GF-D8 (cell line): ENCODE data around the gene CYP2S1.
"Not testable (repeated sequence)": the region's sequence is repeated elsewhere in the genome, so short reads cannot be mapped to it uniquely, and the experiment has no call there.

Experiments
- DNase-seq: peaks from one replicate; lab custom pipeline; 2025; lab: John Stamatoyannopoulos, UW

CYP2S1 gene

GRCh38 chr19:41192574-41193429 lies at the start of gene CYP2S1:
Gene CYP2S1, plus strand, starts transcription at chr19:41193219. Its CDS starts 46 bp downstream, at chr19:41193265.
- DNase-seq = no peak

- DNase-seq = peak; percentile 24
These were observed 48.6 kb upstream of the CYP2S1 start for GRCh38 chr19:41144403-41144802.

GRCh38 chr19:41149831-41150230 lies 43.2 kb upstream of the CYP2S1 start:
- DNase-seq = no peak

- not testable (repeated sequence) for DNase-seq
These were observed 42.0 kb upstream of the CYP2S1 start for GRCh38 chr19:41150986-41151385.

- DNase-seq = no peak
These were observed 39.0 kb upstream of the CYP2S1 start for GRCh38 chr19:41154060-41154459.

GRCh38 chr19:41156207-41156606 lies 36.8 kb upstream of the CYP2S1 start:
- DNase-seq = no peak

GRCh38 chr19:41159881-41160280 lies 33.1 kb upstream of the CYP2S1 start:
- DNase-seq = peak; percentile 31

GRCh38 chr19:41161903-41162302 lies 31.1 kb upstream of the CYP2S1 start:
- no peak for DNase-seq

GRCh38 chr19:41166944-41167804 lies 25.8 kb upstream of the CYP2S1 start:
- DNase-seq = no peak

GRCh38 chr19:41172297-41173164 lies 20.5 kb upstream of the CYP2S1 start:
- no peak for DNase-seq

- DNase-seq = no peak
These were observed 18.6 kb upstream of the CYP2S1 start for GRCh38 chr19:41174297-41174928.

GRCh38 chr19:41175801-41176777 lies 16.9 kb upstream of the CYP2S1 start:
- no peak for DNase-seq

GRCh38 chr19:41180173-41180572 lies 12.8 kb upstream of the CYP2S1 start:
- not testable (repeated sequence) for DNase-seq

- no peak for DNase-seq
These were observed 5.8 kb upstream of the CYP2S1 start for GRCh38 chr19:41186971-41187883.

GRCh38 chr19:41187884-41188279 lies 5.1 kb upstream of the CYP2S1 start:
- DNase-seq = no peak

GRCh38 chr19:41189425-41190065 lies 3.5 kb upstream of the CYP2S1 start:
- DNase-seq = no peak

- no peak for DNase-seq
These were observed 574 bp downstream of the CYP2S1 start for GRCh38 chr19:41193430-41194156.

GRCh38 chr19:41194157-41194552 lies 1.1 kb downstream of the CYP2S1 start:
- DNase-seq = no peak
